HEK293T (cell line): ENCODE data around the gene NDUFAF8.

Experiments used
- CTCF ChIA-PET: fragments of 350-600 bp; formaldehyde crosslinking; extraction: SDS; loops from one replicate; lab custom pipeline; 2021; ENCODE audit warnings: antibody characterized with exemption, inconsistent platforms; lab: Yijun Ruan, JAX
- POLR2A ChIA-PET: fragments of 350-600 bp; formaldehyde crosslinking; extraction: SDS; loops from one replicate; lab custom pipeline; 2020; ENCODE audit warnings: antibody characterized with exemption, inconsistent platforms; lab: Yijun Ruan, JAX
- DNase-seq: peaks from one replicate; pipeline ENCODE4 v3.0.0; 2012; ENCODE audit warnings: mixed read lengths; ENCODE audit errors: extremely low spot score
- ARNT ChIP-seq: fragments of 450-650 bp; IDR thresholded peaks from 2 replicates; pipeline ENCODE4 v1.6.1; 2017; ENCODE audit warnings: mild to moderate bottlenecking
- BHLHE40 ChIP-seq: fragments of 450-650 bp; IDR thresholded peaks from 2 replicates; pipeline ENCODE4 v1.6.1; 2016; ENCODE audit warnings: mild to moderate bottlenecking, moderate library complexity, borderline replicate concordance
- CTBP1 ChIP-seq: fragments of 450-650 bp; IDR thresholded peaks from 2 replicates; pipeline ENCODE4 v1.6.1; 2016; ENCODE audit warnings: borderline replicate concordance
- ELF4 ChIP-seq: fragments of 450-650 bp; IDR thresholded peaks from 2 replicates; pipeline ENCODE4 v1.6.1; 2017; ENCODE audit warnings: antibody characterized with exemption
- FOXA1 ChIP-seq: fragments of 450-650 bp; IDR thresholded peaks from 2 replicates; pipeline ENCODE4 v1.6.1; 2016; ENCODE audit warnings: mild to moderate bottlenecking
- FOXK2 ChIP-seq: fragments of 450-650 bp; IDR thresholded peaks from 2 replicates; pipeline ENCODE4 v1.6.1; 2016; ENCODE audit warnings: mild to moderate bottlenecking
- FOXM1 ChIP-seq: fragments of 450-650 bp; IDR thresholded peaks from 2 replicates; pipeline ENCODE4 v1.6.1; 2017; ENCODE audit warnings: mild to moderate bottlenecking, borderline replicate concordance
- HDGF ChIP-seq: fragments of 450-650 bp; IDR thresholded peaks from 2 replicates; pipeline ENCODE4 v1.6.1; 2017; ENCODE audit warnings: antibody characterized with exemption, borderline replicate concordance
- L3MBTL2 ChIP-seq: fragments of 450-650 bp; conservative IDR thresholded peaks from 2 replicates; pipeline ENCODE4 v1.6.1; 2016; ENCODE audit warnings: mild to moderate bottlenecking
- LEF1 ChIP-seq: fragments of 450-650 bp; IDR thresholded peaks from 2 replicates; pipeline ENCODE4 v1.6.1; 2017; ENCODE audit warnings: mild to moderate bottlenecking, borderline replicate concordance
- NFRKB ChIP-seq: fragments of 450-650 bp; IDR thresholded peaks from 2 replicates; pipeline ENCODE4 v1.6.1; 2016; ENCODE audit warnings: mild to moderate bottlenecking, moderate library complexity
- PKNOX1 ChIP-seq: fragments of 450-650 bp; IDR thresholded peaks from 2 replicates; pipeline ENCODE4 v1.6.1; 2016
- SP1 ChIP-seq: fragments of 450-650 bp; IDR thresholded peaks from 2 replicates; pipeline ENCODE4 v1.6.1; 2017
- SUZ12 ChIP-seq: fragments of 450-650 bp; IDR thresholded peaks from 2 replicates; pipeline ENCODE4 v1.6.1; 2016; ENCODE audit warnings: mild to moderate bottlenecking
- TARDBP ChIP-seq: fragments of 450-650 bp; IDR thresholded peaks from 2 replicates; pipeline ENCODE4 v1.6.1; 2016
- ZNF384 ChIP-seq: fragments of 450-650 bp; IDR thresholded peaks from 2 replicates; pipeline ENCODE4 v1.6.1; 2016

NDUFAF8 gene

DNA sequence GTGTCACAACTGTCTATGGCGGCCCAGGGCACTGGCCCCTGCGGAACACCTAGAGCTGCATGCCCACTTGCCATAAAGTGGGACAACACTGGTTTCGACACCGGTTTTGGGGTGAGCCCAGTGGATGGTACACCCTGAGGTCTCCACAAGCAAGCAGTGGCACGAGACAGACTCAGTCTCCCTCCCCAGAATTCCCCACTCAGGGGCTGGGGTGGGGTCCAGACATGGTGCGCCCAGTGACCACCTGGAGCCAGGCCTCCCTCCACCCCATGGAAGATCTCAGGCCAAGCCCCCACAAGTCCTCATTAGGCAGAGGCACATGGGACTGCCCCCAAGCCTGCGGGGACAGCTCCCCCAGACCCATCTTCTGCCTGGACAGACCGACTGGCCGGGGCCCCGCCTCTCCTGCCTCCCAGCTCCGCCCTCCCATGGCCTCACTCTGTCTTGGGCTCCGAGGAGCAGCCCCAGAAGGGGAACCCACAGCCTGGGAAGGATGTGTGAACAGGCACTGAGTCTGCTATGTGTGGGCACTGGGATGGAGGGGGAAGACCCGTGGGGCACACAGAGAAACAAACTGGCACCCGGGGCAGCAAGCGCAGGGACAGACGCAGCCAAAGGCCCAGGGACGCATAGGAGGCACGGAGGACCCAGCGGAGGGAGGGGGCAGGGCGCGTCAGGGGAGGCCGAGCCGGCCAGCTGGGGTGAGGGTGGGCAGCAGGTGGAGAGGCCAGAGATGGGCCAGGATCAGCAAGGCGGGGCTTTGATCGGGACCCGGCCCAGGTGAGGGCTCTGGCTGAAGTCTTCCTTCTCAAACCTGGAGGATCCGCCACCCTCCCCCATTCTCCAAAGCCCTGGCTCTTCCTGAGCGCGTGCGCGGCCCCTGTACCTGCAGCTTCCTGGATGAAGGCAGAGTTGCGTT, 3.0 kb upstream of the NDUFAF8 start:
- POLR2A ChIA-PET = interaction anchor here (1.0 kb wide), 1 partner anchor 13 kb away, joined by 3 read pairs; the partner anchor contains the start of gene CEP131
- CTCF ChIA-PET = interaction anchor here (0.5 kb wide), 1 partner anchor 9 kb away, joined by 5 read pairs; no protein-coding TSS in a partner anchor
- no peak for TF ChIP-seq CTBP1
- no peak for TF ChIP-seq BHLHE40
- TF ChIP-seq HDGF = no peak
- TF ChIP-seq PKNOX1 = no peak
- no peak for TF ChIP-seq ARNT
- TF ChIP-seq LEF1 = no peak
- no peak for TF ChIP-seq SUZ12
- no peak for TF ChIP-seq L3MBTL2
- no peak for TF ChIP-seq SP1
- no peak for TF ChIP-seq FOXA1
- TF ChIP-seq FOXM1 = no peak
- TF ChIP-seq ELF4 = no peak
- TF ChIP-seq FOXK2 = no peak
- TF ChIP-seq ZNF384 = no peak
- TF ChIP-seq TARDBP = no peak
- no peak for TF ChIP-seq NFRKB
- no peak for DNase-seq

DNA sequence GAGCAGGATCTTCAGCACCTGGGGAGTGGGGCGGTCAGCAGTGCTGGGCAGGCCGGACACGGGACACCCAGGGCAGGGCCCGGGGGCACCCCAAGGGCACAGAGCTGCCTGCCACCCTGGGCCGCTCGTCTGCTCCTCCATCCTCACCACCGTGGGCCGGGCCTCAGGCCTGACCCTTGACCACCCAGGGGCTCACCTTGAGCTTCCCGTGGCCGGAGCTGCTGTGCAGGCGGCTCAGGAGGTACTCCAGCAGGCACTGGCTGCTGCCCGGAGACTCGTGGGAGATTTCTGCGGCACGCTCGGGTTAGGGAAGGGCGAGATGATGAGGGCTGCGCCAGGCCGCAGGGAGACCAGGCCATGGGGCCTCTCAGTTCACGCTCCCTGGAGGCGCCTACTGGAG, 2.3 kb upstream of the NDUFAF8 start:
- no peak for TF ChIP-seq LEF1
- TF ChIP-seq PKNOX1 = no peak
- TF ChIP-seq L3MBTL2 = no peak
- TF ChIP-seq ELF4 = no peak
- DNase-seq = no peak
- CTCF ChIA-PET = interaction anchor here (0.5 kb wide), 1 partner anchor 10 kb away, joined by 5 read pairs; no protein-coding TSS in a partner anchor
- POLR2A ChIA-PET = interaction anchor here (0.6 kb wide), 1 partner anchor 206 kb away, joined by 4 read pairs; no protein-coding TSS in a partner anchor

DNA sequence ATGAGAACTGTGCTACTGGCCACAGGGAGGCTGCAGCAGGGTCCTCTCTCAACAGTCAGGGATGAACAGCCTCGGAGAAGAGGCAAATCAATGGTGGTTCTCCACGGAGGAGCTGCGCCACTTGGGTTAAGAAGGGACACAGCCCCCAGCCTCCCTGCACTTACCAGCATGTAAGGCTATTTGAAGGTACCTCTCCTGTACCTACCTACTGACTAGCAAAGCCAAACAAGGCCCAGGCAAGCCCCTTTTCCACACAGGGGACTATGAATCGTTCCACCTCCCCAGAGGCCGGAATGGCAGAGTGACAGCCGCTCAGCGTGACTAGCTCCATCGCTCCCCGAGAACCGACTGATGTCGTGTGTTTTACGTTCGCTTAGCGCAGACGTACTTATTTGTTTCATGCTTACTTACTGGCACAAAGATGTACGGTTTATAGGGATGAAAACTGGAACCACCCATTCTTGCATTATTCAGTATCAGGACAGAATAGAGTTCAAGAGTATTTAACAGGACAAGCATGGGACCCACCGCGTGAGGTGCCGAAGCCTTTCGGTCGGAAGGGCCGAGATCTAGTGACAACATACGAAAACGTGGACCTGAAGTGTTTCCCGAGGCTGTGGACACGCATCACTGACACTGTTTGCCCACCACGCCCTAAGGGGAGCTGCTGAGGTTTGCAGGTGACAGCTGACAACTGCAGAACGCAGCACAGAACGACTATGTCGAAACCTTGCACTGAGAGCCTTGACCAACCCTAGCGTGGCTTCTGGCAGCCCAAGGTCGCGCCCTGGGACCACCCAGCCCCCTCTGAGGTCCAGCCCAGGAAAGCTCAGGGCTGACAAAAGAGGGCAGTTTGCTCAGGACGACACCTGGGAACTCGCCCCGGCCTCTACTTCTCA, 1.3 kb upstream of the NDUFAF8 start:
- no peak for DNase-seq
- ChIA-PET CTCF (interaction anchor here (1.5 kb wide), 1 partner anchor 7 kb away, joined by 4 read pairs; no protein-coding TSS in a partner anchor), POLR2A (interaction anchor here (1.0 to 3.0 kb wide), 9 partner anchors 8 to 277 kb away, joined by 3 to 23 read pairs (median 6); partner anchors contain the start of genes AATK, CEP131, PVALEF and SLC38A10)
- TF ChIP-seq ZNF384 (no peak), ELF4 (no peak), FOXK2 (no peak), HDGF (no peak), L3MBTL2 (no peak), TARDBP (no peak), BHLHE40 (no peak), SUZ12 (no peak)

DNA sequence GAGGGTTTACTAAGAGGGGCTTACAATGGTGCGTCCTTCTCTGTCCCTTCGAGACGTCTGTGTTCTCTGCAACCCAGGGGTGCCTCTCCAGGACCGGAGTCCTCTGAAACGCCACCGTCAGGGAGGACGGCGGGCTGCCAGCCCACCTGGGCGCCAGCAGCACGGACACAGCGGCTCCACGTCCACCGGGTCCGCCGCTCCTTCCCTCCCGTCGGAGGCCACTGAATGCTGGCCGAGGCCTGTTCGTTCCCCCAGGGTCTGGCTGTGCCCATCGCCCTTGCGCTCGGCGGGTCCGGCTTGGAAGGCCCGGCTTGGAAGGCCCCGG, 666 bp upstream of the NDUFAF8 start:
- ChIA-PET CTCF (interaction anchor here (0.6 to 1.5 kb wide), 2 partner anchors 8 to 94 kb away, joined by 3 to 4 read pairs; no protein-coding TSS in a partner anchor), POLR2A (interaction anchor here (0.6 to 3.0 kb wide), 19 partner anchors 8 to 277 kb away, joined by 3 to 23 read pairs (median 5); partner anchors contain the start of genes AATK, CEP131, PVALEF and SLC38A10)
- DNase-seq = no peak
- no peak for TF ChIP-seq LEF1
- TF ChIP-seq BHLHE40 = no peak
- no peak for TF ChIP-seq ZNF384
- no peak for TF ChIP-seq L3MBTL2
- TF ChIP-seq FOXK2 = no peak
- TF ChIP-seq ARNT = no peak
- no peak for TF ChIP-seq NFRKB
- TF ChIP-seq SUZ12 = no peak
- TF ChIP-seq TARDBP = no peak
- no peak for TF ChIP-seq CTBP1
- TF ChIP-seq ELF4 = no peak
- TF ChIP-seq HDGF = no peak

DNA sequence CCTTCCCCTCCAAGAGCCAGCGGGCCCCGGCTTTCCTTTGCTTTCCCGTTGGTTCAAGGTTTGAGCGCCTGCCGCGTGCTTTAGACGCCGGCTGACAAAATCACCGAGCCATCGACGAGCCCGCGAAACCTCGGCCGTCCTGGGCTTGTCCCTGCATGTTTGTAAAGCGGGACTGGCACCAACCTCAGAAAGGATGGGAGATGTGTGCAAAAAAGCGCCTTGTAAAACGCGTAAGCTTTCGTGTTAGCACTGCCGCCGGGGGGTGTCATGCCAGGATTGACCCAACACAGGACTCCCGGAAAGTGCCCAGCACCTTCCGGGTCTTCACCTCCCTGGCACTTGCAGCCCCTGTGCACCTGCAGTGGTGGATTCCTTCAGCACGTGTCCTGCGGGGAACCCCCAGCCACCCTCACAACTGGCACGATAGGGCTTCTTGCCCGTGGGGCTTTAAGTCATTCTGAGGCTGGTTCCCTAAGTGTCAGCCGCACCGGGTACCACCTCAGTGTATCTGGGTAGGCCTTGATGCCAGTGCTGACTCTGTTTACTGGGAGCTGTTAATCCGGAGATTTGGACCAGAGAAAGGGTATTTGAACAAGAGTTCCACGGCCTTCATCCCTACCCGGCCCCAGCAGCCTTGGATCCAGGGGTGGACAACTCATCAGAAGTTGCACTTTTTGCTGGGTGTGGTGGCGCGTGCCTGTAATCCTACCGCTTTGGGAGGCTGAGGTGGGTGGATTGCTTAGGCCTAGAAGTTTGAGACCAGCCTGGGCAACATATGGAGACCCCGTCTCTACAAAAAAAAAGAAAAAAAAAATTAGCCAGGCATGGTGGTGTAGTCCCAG, 817 bp downstream of the NDUFAF8 start:
- TF ChIP-seq PKNOX1 (no peak), L3MBTL2 (peak; percentile 68)
- DNase-seq = no peak
- CTCF ChIA-PET = interaction anchor here (1.2 to 1.5 kb wide), 4 partner anchors 10 to 217 kb away, joined by 3 to 9 read pairs (median 4); no protein-coding TSS in a partner anchor
- POLR2A ChIA-PET = interaction anchor here (0.7 to 3.0 kb wide), 13 partner anchors 10 to 271 kb away, joined by 3 to 23 read pairs (median 5); partner anchors contain the start of genes CEP131 and SLC38A10
